B cell (primary cell): ENCODE data around the gene PDK1. TPM values are rescaled to one million over a fixed set of nuclear protein-coding genes. Genes with fewer than 3 reads are reported as not detected.

ENCODE experiments used
- ATAC-seq: fragments of 200-7000 bp; cut with Tn5 transposase; one replicate; pipeline ENCODE4 v1.10.0; 2021; ENCODE audit warnings: low read depth, mild to moderate bottlenecking, moderate number of reproducible peaks, moderate library complexity
- CTCF ChIA-PET: fragments of 350-600 bp; sonication (Branson Sonifier 250); formaldehyde crosslinking; loops from one replicate; lab custom pipeline; 2021; ENCODE audit warnings: antibody characterized with exemption, inconsistent platforms; lab: Charles Lee
- POLR2A ChIA-PET: fragments of 350-600 bp; sonication (Branson Sonifier 250); formaldehyde crosslinking; loops from one replicate; lab custom pipeline; 2021; ENCODE audit warnings: antibody characterized with exemption; lab: Charles Lee
- DNase-seq: peaks from one replicate; pipeline ENCODE4 v3.0.0; 2013
- H2AFZ ChIP-seq: 2 replicates; pipeline ENCODE4 v1.6.1; 2012; ENCODE audit warnings: mild to moderate bottlenecking, low read depth, low read length; ENCODE audit not compliant: insufficient read depth, poor library complexity, severe bottlenecking
- H3K27ac ChIP-seq, 2 donors: 1 replicate in 1 of 2; 2 replicates in 1 of 2; pipeline ENCODE4 v1.5.1; 2012 to 2013; ENCODE audit warnings: low read length in 2 of 2, mild to moderate bottlenecking in 2 of 2, moderate library complexity in 1 of 2
- H3K27me3 ChIP-seq, 4 experiments: fragments of 200-600 bp in 1 of 4; sonication (generic) in 1 of 4; replicated peaks in 1 of 4; 1 replicate in 2 of 4; 2 replicates in 2 of 4; pipeline versions ENCODE4 v1.6.1 to v1.7.0; 2013 to 2016; ENCODE audit warnings: low read length in 3 of 4, mild to moderate bottlenecking in 2 of 4, mixed read lengths in 1 of 4, moderate library complexity in 1 of 4; ENCODE audit not compliant: insufficient read depth in 4 of 4, control insufficient read depth in 3 of 4; ENCODE audit errors: control extremely low read depth in 1 of 4
- H3K36me3 ChIP-seq, 2 experiments: replicated peaks in 1 of 2; 1 replicate in 1 of 2; 2 replicates in 1 of 2; pipeline versions ENCODE4 v1.6.1 to v1.7.1; 2013; ENCODE audit warnings: low read length in 1 of 2; ENCODE audit not compliant: insufficient read depth in 2 of 2, control insufficient read depth in 1 of 2; ENCODE audit errors: control extremely low read depth in 1 of 2, extremely low read depth in 1 of 2
- H3K4me1 ChIP-seq, 2 donors: fragments of 200-600 bp in 1 of 2; sonication (generic) in 1 of 2; 1 replicate in 1 of 2; 2 replicates in 1 of 2; pipeline versions ENCODE4 v1.5.1 to v1.6.1; 2013 to 2017; ENCODE audit warnings: low read length in 2 of 2; ENCODE audit not compliant: control insufficient read depth in 2 of 2, insufficient read depth in 2 of 2
- H3K4me2 ChIP-seq: replicated peaks from 2 replicates; pipeline ENCODE3; 2012; ENCODE audit warnings: mild to moderate bottlenecking, low read depth, low read length; ENCODE audit not compliant: poor library complexity, severe bottlenecking
- H3K4me3 ChIP-seq, 5 experiments: fragments of 200-600 bp in 1 of 5; sonication (generic) in 1 of 5; 1 replicate in 3 of 5; 2 replicates in 2 of 5; pipeline versions ENCODE4 v1.5.1 to v1.7.0; 2011 to 2016; ENCODE audit warnings: low read length in 4 of 5, mild to moderate bottlenecking in 4 of 5, low read depth in 2 of 5, control low read depth in 1 of 5, moderate library complexity in 1 of 5; ENCODE audit not compliant: insufficient read depth in 1 of 5; ENCODE audit errors: control extremely low read depth in 1 of 5, extremely low read depth in 1 of 5
- H3K79me2 ChIP-seq: fragments of 200-600 bp; sonication (generic); one replicate; pipeline ENCODE4 v1.6.0; 2016; ENCODE audit warnings: low read length; ENCODE audit not compliant: control insufficient read depth, insufficient read depth
- H3K9ac ChIP-seq: fragments of 200-600 bp; sonication (generic); 2 replicates; pipeline ENCODE4 v1.6.1; 2017; ENCODE audit warnings: mild to moderate bottlenecking, low read length, moderate library complexity
- H3K9me3 ChIP-seq, 3 donors: one replicate each; pipeline versions ENCODE4 v1.6.1 to v1.7.1; 2013; ENCODE audit warnings: low read length in 2 of 3; ENCODE audit not compliant: control insufficient read depth in 2 of 3, insufficient read depth in 1 of 3; ENCODE audit errors: control extremely low read depth in 1 of 3
- H4K20me1 ChIP-seq: 2 replicates; pipeline ENCODE4 v1.6.0; 2012; ENCODE audit warnings: mild to moderate bottlenecking, low read length; ENCODE audit not compliant: insufficient read depth, control insufficient read depth, poor library complexity, severe bottlenecking
- H3K27ac Mint-ChIP-seq: one replicate; pipeline ENCODE4 v1.8.0; 2021; ENCODE audit warnings: mixed read lengths
- H3K27me3 Mint-ChIP-seq: one replicate; pipeline ENCODE4 v1.8.0; 2021; ENCODE audit warnings: mixed read lengths
- H3K4me1 Mint-ChIP-seq: one replicate; pipeline ENCODE4 v1.8.0; 2021; ENCODE audit warnings: mixed read lengths
- H3K4me3 Mint-ChIP-seq: one replicate; pipeline ENCODE4 v1.8.0; 2021; ENCODE audit warnings: mixed read lengths
- H3K9me3 Mint-ChIP-seq: one replicate; pipeline ENCODE4 v1.8.0; 2022; ENCODE audit warnings: mixed read lengths; ENCODE audit not compliant: insufficient read depth
- EZH2 ChIP-seq: IDR thresholded peaks from 2 replicates; pipeline ENCODE4 v1.6.1; 2012; ENCODE audit warnings: borderline replicate concordance, low read depth, mild to moderate bottlenecking, moderate library complexity, low read length; ENCODE audit not compliant: insufficient read depth, poor library complexity, severe bottlenecking
- WGBS: methylation state at CpG from one replicate; pipeline ENCODE4 v1.1.5; 2013; ENCODE audit warnings: missing lambda C conversion rate; ENCODE audit not compliant: insufficient coverage; 5-methylcytosine and 5-hydroxymethylcytosine counted together
- intact Hi-C: fragments of 100-400 bp; cut with micrococcal nuclease; formaldehyde crosslinking; loops from one replicate; pipeline ENCODE4 v1.10.0; 2022
- polyA plus RNA-seq: library from polyadenylated mRNA; depleted of rRNA; stranded (reverse); fragments of >200 nt; gene quantifications from 2 replicates; pipeline ENCODE4 v1.2.3, GENCODE V29; 2012
- total RNA-seq, 2 donors: library from RNA; stranded (reverse); fragments of 120-200 nt in 1 of 2; gene quantifications; 1 replicate in 1 of 2; 2 replicates in 1 of 2; pipeline versions ENCODE4 v1.2.3 to v1.2.4, GENCODE V29; 2013 to 2022
- TF ChIP-seq, protein P1 (sequence below): fragments of 200-600 bp; IDR thresholded peaks from one replicate; pipeline ENCODE4 v1.8.0; 2022; ENCODE audit warnings: antibody characterized with exemption, mild to moderate bottlenecking

PDK1 gene
- total and polyA plus RNA-seq, 2 donors (not counting 1 experiment from before 2014, with no cell fraction given), result 12.5 to 25.5 TPM

GRCh38 chr2:172597176-172597842, 41.4 kb downstream of the PDK1 start:
- H3K9me3 ChIP-seq, result no peaks in the 10 kb centered on the region
- no peak overlapping the region for H3K9ac ChIP-seq
- ATAC-seq (no peak), DNase-seq (no peak)
- H3K4me3 Mint-ChIP-seq, result no peak overlapping the region
- no peaks in the 10 kb centered on the region for H3K27me3 Mint-ChIP-seq
- no peak overlapping the region for H2AFZ ChIP-seq
- H3K27me3 ChIP-seq, result no peaks in the 10 kb centered on the region
- H3K9me3 Mint-ChIP-seq, result no peaks in the 10 kb centered on the region
- intact Hi-C loops, result no loop called here
- H4K20me1 ChIP-seq, result no peaks in the 10 kb centered on the region
- H3K36me3 ChIP-seq, result peaks cover 6 to 76% of the 10 kb centered on the region in 2 experiments
- no peak for TF ChIP-seq EZH2
- TF ChIP-seq, protein P1, sequence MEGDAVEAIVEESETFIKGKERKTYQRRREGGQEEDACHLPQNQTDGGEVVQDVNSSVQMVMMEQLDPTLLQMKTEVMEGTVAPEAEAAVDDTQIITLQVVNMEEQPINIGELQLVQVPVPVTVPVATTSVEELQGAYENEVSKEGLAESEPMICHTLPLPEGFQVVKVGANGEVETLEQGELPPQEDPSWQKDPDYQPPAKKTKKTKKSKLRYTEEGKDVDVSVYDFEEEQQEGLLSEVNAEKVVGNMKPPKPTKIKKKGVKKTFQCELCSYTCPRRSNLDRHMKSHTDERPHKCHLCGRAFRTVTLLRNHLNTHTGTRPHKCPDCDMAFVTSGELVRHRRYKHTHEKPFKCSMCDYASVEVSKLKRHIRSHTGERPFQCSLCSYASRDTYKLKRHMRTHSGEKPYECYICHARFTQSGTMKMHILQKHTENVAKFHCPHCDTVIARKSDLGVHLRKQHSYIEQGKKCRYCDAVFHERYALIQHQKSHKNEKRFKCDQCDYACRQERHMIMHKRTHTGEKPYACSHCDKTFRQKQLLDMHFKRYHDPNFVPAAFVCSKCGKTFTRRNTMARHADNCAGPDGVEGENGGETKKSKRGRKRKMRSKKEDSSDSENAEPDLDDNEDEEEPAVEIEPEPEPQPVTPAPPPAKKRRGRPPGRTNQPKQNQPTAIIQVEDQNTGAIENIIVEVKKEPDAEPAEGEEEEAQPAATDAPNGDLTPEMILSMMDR, result no peak
- no peaks in the 10 kb centered on the region for H3K4me1 ChIP-seq
- no peaks in the 10 kb centered on the region for H3K4me1 Mint-ChIP-seq
- H3K79me2 ChIP-seq, result no peaks in the 10 kb centered on the region
- ChIA-PET POLR2A (no interaction called here), CTCF (no interaction called here)
- H3K27ac ChIP-seq, result no peak overlapping the region
- H3K4me3 ChIP-seq, result no peak overlapping the region
- H3K4me2 ChIP-seq, result no peak overlapping the region
- WGBS, result no CpG with 5 or more reads among the region's 3 CpGs
- H3K27ac Mint-ChIP-seq, result no peak overlapping the region

- Histone ChIP-seq H2AFZ (no peak overlapping the region), H4K20me1 (no peaks in the 10 kb centered on the region), H3K4me3 (no peak overlapping the region), H3K27ac (no peak overlapping the region), H3K9me3 (no peaks in the 10 kb centered on the region), H3K9ac (no peak overlapping the region), H3K4me1 (no peaks in the 10 kb centered on the region), H3K27me3 (no peaks in the 10 kb centered on the region), H3K4me2 (no peak overlapping the region), H3K36me3 (peaks cover 6 to 63% of the 10 kb centered on the region in 2 experiments), H3K79me2 (no peaks in the 10 kb centered on the region)
- ChIA-PET POLR2A (no interaction called here), CTCF (no interaction called here)
- Mint-ChIP-seq H3K4me1 (no peaks in the 10 kb centered on the region), H3K27me3 (no peaks in the 10 kb centered on the region), H3K9me3 (no peaks in the 10 kb centered on the region), H3K27ac (no peak overlapping the region), H3K4me3 (no peak overlapping the region)
- no CpG with 5 or more reads among the region's 1 CpG for WGBS
- ATAC-seq, result no peak
- no peak for TF ChIP-seq EZH2
- TF ChIP-seq, protein P1, result no peak
- intact Hi-C loops, result no loop called here
- DNase-seq, result no peak
These were observed 44.1 kb downstream of the PDK1 start for GRCh38 chr2:172599947-172600346.
